Astrocyte of the hippocampus (primary cell): ENCODE results near the gene GCFC2.

Experiments used
- DNase-seq: peaks from one replicate; pipeline ENCODE4 v3.0.0; 2011; ENCODE audit warnings: low read depth, low spot score

The GCFC2 gene

GRCh38 chr2:75627902-75628504 lies 82.7 kb downstream of the GCFC2 start:
- DNase-seq: peak; percentile 93

GRCh38 chr2:75622929-75623328 lies 87.8 kb downstream of the GCFC2 start:
- no peak for DNase-seq

GRCh38 chr2:75622500-75622899 lies 88.2 kb downstream of the GCFC2 start:
- DNase-seq: no peak

GRCh38 chr2:75621228-75621627 lies 89.5 kb downstream of the GCFC2 start:
- DNase-seq: no peak

GRCh38 chr2:75619956-75620740 lies 90.6 kb downstream of the GCFC2 start:
- DNase-seq: no peak

- DNase-seq: no peak
Observed at GRCh38 chr2:75616933-75617332, 93.8 kb downstream of the GCFC2 start.

- DNase-seq: no peak
Observed at GRCh38 chr2:75616406-75616805, 94.3 kb downstream of the GCFC2 start.

GRCh38 chr2:75614162-75614651 lies 96.5 kb downstream of the GCFC2 start:
- no peak for DNase-seq

GRCh38 chr2:75612862-75613243 lies 97.9 kb downstream of the GCFC2 start:
- no peak for DNase-seq
